HG02884 (cell line): ENCODE data around the gene DYRK1B.

Experiments
- ATAC-seq: cut with Tn5 transposase; IDR thresholded peaks from one replicate; pipeline ENCODE4 v1.9.1; 2021; ENCODE audit warnings: mild to moderate bottlenecking, moderate library complexity; ENCODE audit not compliant: unreplicated experiment

DYRK1B gene

DNA sequence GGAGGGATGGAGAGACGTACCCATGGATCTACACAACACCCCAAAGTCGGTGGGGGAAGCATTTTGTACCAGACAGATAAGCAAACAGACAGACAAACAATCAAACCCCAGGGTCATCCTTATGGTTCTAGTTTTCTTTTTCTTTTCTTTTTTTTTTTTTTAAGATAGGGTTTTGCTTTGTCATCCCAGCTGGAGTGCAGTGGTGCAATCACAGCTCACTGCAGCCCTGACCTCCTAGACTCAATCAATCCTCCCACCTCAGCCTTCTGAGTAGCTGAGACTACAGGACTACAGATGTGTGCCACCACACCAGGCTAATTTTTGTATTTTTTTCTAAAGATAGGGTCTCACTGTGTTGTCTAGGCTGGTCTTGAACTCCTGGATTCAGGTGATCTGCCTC is 30.2 kb upstream of the DYRK1B start:
- ATAC-seq: no peak

- no peak for ATAC-seq
These were observed 24.6 kb upstream of the DYRK1B start for GRCh38 chr19:39858541-39858940.

DNA sequence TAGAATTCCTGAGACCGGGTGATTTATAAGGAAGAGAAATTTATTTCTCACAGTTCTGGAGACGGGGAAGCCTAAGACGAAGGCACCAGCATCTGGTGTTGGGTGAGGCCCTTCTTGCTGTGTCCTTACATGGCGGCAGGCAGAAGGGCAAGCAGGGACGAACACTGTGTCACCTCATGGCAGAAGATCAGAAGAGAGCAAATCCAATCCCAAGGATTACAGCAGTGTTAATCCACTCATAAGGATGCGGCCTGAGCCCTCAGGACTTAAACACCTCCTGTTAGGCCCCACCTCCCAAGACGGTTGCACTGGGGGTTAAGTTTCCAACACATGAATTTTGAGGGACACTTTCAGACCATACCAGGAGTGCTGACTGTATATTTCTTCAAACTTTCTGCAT is 18.9 kb upstream of the DYRK1B start:
- no peak for ATAC-seq

DNA sequence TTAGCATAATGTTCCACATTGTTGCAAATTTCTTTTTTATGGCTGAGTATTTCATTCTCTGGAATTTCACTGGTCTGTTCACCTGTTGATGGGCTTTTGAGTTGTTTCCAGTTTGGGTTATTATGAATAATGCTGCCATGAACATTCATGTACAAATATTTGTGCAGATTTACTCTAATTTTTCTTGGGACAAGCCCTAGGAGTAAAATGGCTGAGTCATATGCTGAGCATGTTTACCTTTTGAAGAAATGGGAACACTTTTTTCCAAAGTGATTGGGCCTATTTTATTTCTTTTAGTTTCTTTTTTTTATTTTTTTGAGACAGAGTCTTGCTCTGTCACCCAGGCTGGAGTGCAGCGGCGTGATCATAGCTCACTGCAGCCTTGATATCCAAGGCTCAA is 16.9 kb upstream of the DYRK1B start:
- no peak for ATAC-seq

DNA sequence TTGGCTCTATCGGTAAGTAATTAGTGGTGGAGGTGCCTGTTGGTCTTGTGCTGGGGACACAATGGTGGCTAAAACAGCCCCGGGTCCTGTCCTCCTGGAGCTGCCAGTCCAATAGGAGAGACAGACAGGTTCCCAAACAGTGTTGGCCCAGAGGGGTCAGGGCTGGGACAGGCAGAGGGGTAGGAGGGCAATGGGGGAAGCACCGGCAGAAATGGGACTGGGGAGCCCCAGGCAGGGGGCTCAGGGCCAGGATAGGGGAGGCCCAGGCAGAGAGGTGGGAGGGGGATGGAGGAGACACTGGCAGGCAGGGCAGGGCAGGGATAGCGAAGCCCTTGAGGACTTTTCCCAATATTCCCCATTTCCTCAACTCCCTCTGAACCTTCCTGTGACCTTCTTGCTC is 14.4 kb upstream of the DYRK1B start:
- ATAC-seq: no peak

- no peak for ATAC-seq
These were observed 13.6 kb upstream of the DYRK1B start for GRCh38 chr19:39847525-39847924.

GRCh38 chr19:39846678-39847486 is 12.9 kb upstream of the DYRK1B start:
- ATAC-seq: no peak

GRCh38 chr19:39845933-39846677 is 12.1 kb upstream of the DYRK1B start, which contains the start of gene FBL:
FBL (minus strand) TSS chr19:39846379; CDS start chr19:39846300, 79 bp downstream.
- ATAC-seq: peak; percentile 62

- ATAC-seq: no peak
These were observed 11.6 kb upstream of the DYRK1B start for GRCh38 chr19:39845584-39845932.

GRCh38 chr19:39845172-39845571 is 11.2 kb upstream of the DYRK1B start:
- ATAC-seq: no peak

GRCh38 chr19:39843919-39844793 is 10.2 kb upstream of the DYRK1B start:
- ATAC-seq: no peak

DNA sequence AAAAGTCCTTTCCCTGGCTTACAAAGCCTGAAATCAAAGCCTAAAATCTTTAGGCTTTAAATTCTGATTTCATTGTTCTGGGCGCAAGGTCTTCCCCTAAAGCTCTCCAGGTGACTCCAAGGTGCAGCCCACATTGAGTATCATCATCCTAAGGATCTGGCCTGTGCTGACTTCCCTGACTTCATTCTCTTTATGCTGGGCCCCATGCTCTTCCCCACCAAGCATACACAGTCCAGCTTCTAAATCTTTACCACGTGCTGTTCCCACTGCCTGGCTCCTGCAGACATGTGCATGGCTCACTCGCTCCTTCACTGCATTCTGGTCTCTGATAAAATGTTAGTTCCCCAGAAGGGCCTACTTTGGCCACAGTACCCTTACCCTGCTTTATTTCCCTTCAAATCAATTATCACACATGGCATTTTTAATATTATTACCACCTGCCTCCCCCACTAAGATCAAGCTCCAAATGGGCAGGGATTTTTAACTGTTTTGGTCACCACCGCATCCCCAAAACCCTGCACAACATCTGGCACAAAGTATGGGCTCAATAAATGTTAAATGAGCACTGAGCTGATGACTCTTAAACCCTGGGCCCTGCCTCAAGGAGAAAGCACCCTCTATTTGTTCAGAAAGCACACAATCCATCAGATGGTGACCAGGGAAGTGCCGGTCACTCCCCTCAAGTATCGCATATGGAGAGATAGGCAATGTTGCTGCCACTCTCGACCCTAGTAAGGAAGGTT is 8.9 kb upstream of the DYRK1B start:
- ATAC-seq: no peak

GRCh38 chr19:39841041-39841440 is 7.1 kb upstream of the DYRK1B start:
- no peak for ATAC-seq

GRCh38 chr19:39840492-39840891 is 6.5 kb upstream of the DYRK1B start:
- ATAC-seq: no peak

DNA sequence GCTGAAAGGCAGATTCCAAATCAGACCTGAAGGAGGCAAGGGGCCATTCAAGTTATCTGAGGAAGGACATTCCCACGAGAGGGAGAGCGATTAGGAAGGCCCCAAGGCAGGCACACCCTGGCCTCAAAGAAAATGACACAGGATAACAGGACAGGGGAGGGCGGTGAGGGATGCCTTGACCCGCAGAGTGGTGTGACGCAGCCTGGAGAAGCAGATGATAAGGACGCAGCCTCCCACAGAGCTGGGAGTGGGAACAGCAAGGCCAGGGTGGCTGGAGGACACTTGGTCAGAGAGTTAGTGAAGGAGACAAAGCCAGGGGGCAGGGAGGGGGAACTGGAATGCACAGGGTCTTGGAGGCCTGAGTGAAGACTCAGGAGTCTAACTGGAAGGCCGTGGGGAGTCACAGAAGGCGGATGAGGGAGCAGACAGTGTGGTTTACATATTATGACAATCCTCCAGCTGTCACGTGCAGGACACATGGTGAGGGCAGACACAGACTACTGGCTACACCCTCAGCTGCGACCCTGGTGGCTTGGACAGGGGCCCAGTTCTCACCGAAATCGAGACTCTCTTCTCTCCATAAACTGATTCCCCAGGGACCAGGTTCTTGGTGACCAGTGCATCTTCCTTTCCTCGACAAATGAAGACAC is 5.8 kb upstream of the DYRK1B start:
- no peak for ATAC-seq

- ATAC-seq: no peak
These were observed 4.6 kb upstream of the DYRK1B start for GRCh38 chr19:39838569-39838968.

DNA sequence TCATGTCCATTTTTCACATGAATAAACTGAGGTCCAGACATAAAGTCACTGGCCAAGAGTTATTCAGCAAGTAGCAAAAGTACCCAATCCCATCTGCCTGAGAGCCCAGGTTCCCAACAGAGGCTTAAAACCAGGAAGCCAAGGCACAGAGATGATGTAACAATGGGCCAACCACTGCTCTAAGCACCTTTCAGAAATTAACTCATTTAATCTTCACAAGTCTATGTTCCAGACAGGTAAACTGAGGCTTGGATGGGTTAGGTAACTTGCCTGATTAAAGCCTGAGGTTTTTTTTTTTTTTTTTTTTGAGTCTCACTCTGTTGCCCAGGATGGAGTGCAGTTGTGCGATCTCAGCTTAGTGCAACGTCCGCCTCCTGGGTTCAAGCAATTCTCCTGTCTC is 4.0 kb upstream of the DYRK1B start:
- no peak for ATAC-seq

DNA sequence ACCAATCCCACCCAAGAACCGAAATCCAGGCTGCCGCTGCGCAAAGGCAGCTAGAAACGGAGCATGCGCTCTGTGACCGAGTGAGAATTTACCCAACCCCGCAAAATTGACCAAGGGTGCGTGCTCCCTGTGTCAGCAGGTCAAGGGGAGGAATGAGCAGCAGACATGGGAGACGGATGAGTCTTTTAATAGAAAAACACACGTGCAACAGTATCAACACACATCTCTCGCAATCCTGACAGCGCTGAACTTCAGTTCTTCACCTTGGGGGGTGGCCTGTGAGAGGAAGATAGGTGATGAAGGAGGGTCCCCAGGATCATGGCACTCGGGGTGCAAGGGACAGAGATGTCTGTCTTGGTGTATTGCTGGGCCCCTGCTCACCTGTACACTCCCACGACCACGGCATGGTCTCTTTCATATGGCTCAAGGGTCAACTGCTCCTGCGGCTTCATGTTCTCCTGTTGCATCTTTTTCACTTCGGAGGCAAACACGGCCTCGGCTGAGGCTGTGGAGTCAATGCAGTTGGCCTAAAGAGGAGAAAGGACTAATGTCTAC is 402 bp upstream of the DYRK1B start:
- ATAC-seq: peak; percentile 37

DNA sequence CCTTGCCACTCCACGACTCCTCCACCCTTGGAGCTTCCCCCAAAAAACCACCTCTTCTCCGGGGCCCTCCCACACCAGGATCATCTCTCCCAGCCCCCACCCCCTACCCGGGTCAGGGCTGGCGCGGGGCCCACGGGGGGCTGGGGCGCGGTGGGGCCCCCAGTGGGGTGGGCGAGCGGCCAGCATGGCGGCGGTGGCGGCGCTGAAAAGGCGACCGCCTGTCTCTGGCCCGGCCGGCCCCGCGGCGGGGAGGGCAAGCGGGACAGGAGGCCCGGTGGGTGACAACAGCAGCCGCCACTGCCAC is 850 bp downstream of the DYRK1B start:
- ATAC-seq: no peak
